WTC11 (cell line): ENCODE measurements around the gene RFPL4AL1. TPM values are rescaled to one million over a fixed set of nuclear protein-coding genes. Genes with fewer than 3 reads are reported as not detected.

Experiments used
- ATAC-seq: fragments of 200-7000 bp; cut with Tn5 transposase; 2 replicates; pipeline ENCODE4 v1.10.0; 2021; ENCODE audit warnings: mild to moderate bottlenecking, moderate library complexity
- CTCF ChIA-PET: fragments of 300-600 bp; sonication (Branson Sonifier 250); formaldehyde crosslinking; loops from one replicate; lab custom pipeline; 2021; ENCODE audit warnings: antibody characterized with exemption; lab: Charles Lee
- POLR2A ChIA-PET: fragments of 350-600 bp; sonication (Branson Sonifier 250); formaldehyde crosslinking; loops from one replicate; lab custom pipeline; 2021; ENCODE audit warnings: antibody characterized with exemption; lab: Charles Lee
- DNase-seq: peaks from one replicate; pipeline ENCODE4 v3.0.0; 2021; ENCODE audit warnings: low spot score
- H3K27ac Mint-ChIP-seq: 2 replicates; pipeline ENCODE4 v1.8.0; 2021; ENCODE audit warnings: mixed read lengths
- H3K27me3 Mint-ChIP-seq: 2 replicates; pipeline ENCODE4 v1.8.0; 2021; ENCODE audit warnings: low read depth, mild to moderate bottlenecking, moderate library complexity, mixed read lengths
- H3K36me3 Mint-ChIP-seq: 2 replicates; pipeline ENCODE4 v1.8.0; 2021; ENCODE audit warnings: mixed read lengths
- H3K4me1 Mint-ChIP-seq: 2 replicates; pipeline ENCODE4 v1.8.0; 2022; ENCODE audit warnings: mixed read lengths
- H3K4me3 Mint-ChIP-seq: 2 replicates; pipeline ENCODE4 v1.8.0; 2021; ENCODE audit warnings: mild to moderate bottlenecking, moderate library complexity, mixed read lengths
- H3K9me3 Mint-ChIP-seq: 2 replicates; pipeline ENCODE4 v1.8.0; 2021; ENCODE audit warnings: mixed read lengths
- GRHL2 ChIP-seq: fragments of 250-450 bp; sonication (Bioruptor Pico); IDR thresholded peaks from 2 replicates; pipeline ENCODE4 v1.8.0; 2022; ENCODE audit warnings: mild to moderate bottlenecking, moderate library complexity; ENCODE audit not compliant: insufficient replicate concordance, severe bottlenecking
- HMGA2 ChIP-seq: fragments of 250-450 bp; sonication (Bioruptor Pico); IDR thresholded peaks from 2 replicates; pipeline ENCODE4 v1.4.0; 2021; ENCODE audit warnings: mild to moderate bottlenecking, moderate library complexity
- JAZF1 ChIP-seq: fragments of 250-450 bp; sonication (Bioruptor Pico); IDR thresholded peaks from 2 replicates; pipeline ENCODE4 v1.9.0; 2021; ENCODE audit warnings: moderate library complexity, mild to moderate bottlenecking, inconsistent platforms
- SP1 ChIP-seq: sonication (generic); formaldehyde crosslinking; conservative IDR thresholded peaks from 2 replicates; pipeline ENCODE4 v1.8.1; 2022; ENCODE audit warnings: missing genetic modification reagents
- TCF7 ChIP-seq: sonication (generic); formaldehyde crosslinking; IDR thresholded peaks from 2 replicates; pipeline ENCODE4 v1.8.0; 2022; ENCODE audit warnings: mild to moderate bottlenecking, low read depth, missing genetic modification reagents, moderate library complexity
- TEAD4 ChIP-seq: sonication (generic); formaldehyde crosslinking; IDR thresholded peaks from 2 replicates; pipeline ENCODE4 v1.8.0; 2022; ENCODE audit warnings: mild to moderate bottlenecking, missing genetic modification reagents
- ZBTB21 ChIP-seq: sonication (generic); formaldehyde crosslinking; IDR thresholded peaks from 2 replicates; pipeline ENCODE4 v1.8.1; 2023; ENCODE audit warnings: mild to moderate bottlenecking, missing genetic modification reagents, borderline replicate concordance
- ZNF121 ChIP-seq: sonication (generic); formaldehyde crosslinking; IDR thresholded peaks from 2 replicates; pipeline ENCODE4 v1.8.0; 2023; ENCODE audit warnings: missing genetic modification reagents
- ZNF232 ChIP-seq: sonication (generic); formaldehyde crosslinking; IDR thresholded peaks from 2 replicates; pipeline ENCODE4 v1.8.0; 2022; ENCODE audit warnings: mild to moderate bottlenecking, missing genetic modification reagents
- total RNA-seq: library from RNA; stranded (reverse); gene quantifications from 3 replicates; pipeline ENCODE4 v1.2.3, GENCODE V29; 2021
- TF ChIP-seq, protein P1 (sequence below): sonication (generic); formaldehyde crosslinking; IDR thresholded peaks from 2 replicates; pipeline ENCODE4 v1.8.1; 2023; ENCODE audit warnings: mild to moderate bottlenecking, missing genetic modification reagents, moderate library complexity
- TF ChIP-seq, protein P2 (sequence below): sonication (generic); formaldehyde crosslinking; IDR thresholded peaks from 2 replicates; pipeline ENCODE4 v1.8.1; 2022; ENCODE audit warnings: low read depth, mild to moderate bottlenecking, moderate library complexity, missing genetic modification reagents, borderline replicate concordance
- TF ChIP-seq, protein P3 (sequence below): sonication (generic); formaldehyde crosslinking; IDR thresholded peaks from 2 replicates; pipeline ENCODE4 v1.8.1; 2022; ENCODE audit warnings: mild to moderate bottlenecking, moderate library complexity, missing genetic modification reagents
- TF ChIP-seq, protein P4 (sequence below): sonication (generic); formaldehyde crosslinking; IDR thresholded peaks from 2 replicates; pipeline ENCODE4 v1.8.1; 2023; ENCODE audit warnings: mild to moderate bottlenecking, missing genetic modification reagents
- TF ChIP-seq, protein P5 (sequence below): sonication (generic); formaldehyde crosslinking; IDR thresholded peaks from 2 replicates; pipeline ENCODE4 v1.8.1; 2023; ENCODE audit warnings: mild to moderate bottlenecking, moderate library complexity, missing genetic modification reagents
- TF ChIP-seq, protein P6 (sequence below): sonication (generic); formaldehyde crosslinking; IDR thresholded peaks from 2 replicates; pipeline ENCODE4 v1.8.0; 2023; ENCODE audit warnings: mild to moderate bottlenecking, missing genetic modification reagents
- TF ChIP-seq, protein P7 (sequence below): sonication (generic); formaldehyde crosslinking; IDR thresholded peaks from 2 replicates; pipeline ENCODE4 v1.8.1; 2023; ENCODE audit warnings: mild to moderate bottlenecking, missing genetic modification reagents, borderline replicate concordance

The RFPL4AL1 gene
- total RNA-seq, 1 experiment from 2014 or later = not detected

DNA sequence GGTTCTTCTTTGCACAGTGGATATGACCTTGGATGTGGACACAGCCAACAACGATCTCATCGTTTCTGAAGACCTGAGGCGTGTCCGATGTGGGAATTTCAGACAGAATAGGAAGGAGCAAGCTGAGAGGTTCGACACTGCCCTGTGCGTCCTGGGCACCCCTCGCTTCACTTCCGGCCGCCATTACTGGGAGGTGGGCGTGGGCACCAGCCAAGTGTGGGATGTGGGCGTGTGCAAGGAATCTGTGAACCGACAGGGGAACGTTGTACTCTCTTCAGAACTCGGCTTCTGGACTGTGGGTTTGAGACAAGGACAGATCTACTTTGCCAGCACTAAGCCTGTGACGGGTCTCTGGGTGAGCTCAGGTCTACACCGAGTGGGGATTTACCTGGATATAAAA lies 9.4 kb downstream of the RFPL4AL1 start:
- peaks cover 36% of the 10 kb centered on the region for H3K27me3 Mint-ChIP-seq
- TF ChIP-seq JAZF1 (CRISPR knock-in tag) = no peak
- no peak for TF ChIP-seq ZNF232 (CRISPR knock-in tag)
- TF ChIP-seq, protein P1, sequence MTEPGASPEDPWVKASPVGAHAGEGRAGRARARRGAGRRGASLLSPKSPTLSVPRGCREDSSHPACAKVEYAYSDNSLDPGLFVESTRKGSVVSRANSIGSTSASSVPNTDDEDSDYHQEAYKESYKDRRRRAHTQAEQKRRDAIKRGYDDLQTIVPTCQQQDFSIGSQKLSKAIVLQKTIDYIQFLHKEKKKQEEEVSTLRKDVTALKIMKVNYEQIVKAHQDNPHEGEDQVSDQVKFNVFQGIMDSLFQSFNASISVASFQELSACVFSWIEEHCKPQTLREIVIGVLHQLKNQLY = no peak
- TF ChIP-seq TEAD4 (CRISPR knock-in tag) = no peak
- TF ChIP-seq, protein P2, sequence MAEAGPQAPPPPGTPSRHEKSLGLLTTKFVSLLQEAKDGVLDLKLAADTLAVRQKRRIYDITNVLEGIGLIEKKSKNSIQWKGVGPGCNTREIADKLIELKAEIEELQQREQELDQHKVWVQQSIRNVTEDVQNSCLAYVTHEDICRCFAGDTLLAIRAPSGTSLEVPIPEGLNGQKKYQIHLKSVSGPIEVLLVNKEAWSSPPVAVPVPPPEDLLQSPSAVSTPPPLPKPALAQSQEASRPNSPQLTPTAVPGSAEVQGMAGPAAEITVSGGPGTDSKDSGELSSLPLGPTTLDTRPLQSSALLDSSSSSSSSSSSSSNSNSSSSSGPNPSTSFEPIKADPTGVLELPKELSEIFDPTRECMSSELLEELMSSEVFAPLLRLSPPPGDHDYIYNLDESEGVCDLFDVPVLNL (CRISPR knock-in tag) = no peak
- TF ChIP-seq, protein P3, sequence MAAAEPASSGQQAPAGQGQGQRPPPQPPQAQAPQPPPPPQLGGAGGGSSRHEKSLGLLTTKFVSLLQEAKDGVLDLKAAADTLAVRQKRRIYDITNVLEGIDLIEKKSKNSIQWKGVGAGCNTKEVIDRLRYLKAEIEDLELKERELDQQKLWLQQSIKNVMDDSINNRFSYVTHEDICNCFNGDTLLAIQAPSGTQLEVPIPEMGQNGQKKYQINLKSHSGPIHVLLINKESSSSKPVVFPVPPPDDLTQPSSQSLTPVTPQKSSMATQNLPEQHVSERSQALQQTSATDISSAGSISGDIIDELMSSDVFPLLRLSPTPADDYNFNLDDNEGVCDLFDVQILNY (CRISPR knock-in tag) = no peak
- no peak for TF ChIP-seq ZBTB21 (CRISPR knock-in tag)
- TF ChIP-seq, protein P4, sequence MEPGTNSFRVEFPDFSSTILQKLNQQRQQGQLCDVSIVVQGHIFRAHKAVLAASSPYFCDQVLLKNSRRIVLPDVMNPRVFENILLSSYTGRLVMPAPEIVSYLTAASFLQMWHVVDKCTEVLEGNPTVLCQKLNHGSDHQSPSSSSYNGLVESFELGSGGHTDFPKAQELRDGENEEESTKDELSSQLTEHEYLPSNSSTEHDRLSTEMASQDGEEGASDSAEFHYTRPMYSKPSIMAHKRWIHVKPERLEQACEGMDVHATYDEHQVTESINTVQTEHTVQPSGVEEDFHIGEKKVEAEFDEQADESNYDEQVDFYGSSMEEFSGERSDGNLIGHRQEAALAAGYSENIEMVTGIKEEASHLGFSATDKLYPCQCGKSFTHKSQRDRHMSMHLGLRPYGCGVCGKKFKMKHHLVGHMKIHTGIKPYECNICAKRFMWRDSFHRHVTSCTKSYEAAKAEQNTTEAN (CRISPR knock-in tag) = no peak
- no peak for TF ChIP-seq ZNF121 (CRISPR knock-in tag)
- no peak for TF ChIP-seq TCF7 (CRISPR knock-in tag)
- TF ChIP-seq, protein P5, sequence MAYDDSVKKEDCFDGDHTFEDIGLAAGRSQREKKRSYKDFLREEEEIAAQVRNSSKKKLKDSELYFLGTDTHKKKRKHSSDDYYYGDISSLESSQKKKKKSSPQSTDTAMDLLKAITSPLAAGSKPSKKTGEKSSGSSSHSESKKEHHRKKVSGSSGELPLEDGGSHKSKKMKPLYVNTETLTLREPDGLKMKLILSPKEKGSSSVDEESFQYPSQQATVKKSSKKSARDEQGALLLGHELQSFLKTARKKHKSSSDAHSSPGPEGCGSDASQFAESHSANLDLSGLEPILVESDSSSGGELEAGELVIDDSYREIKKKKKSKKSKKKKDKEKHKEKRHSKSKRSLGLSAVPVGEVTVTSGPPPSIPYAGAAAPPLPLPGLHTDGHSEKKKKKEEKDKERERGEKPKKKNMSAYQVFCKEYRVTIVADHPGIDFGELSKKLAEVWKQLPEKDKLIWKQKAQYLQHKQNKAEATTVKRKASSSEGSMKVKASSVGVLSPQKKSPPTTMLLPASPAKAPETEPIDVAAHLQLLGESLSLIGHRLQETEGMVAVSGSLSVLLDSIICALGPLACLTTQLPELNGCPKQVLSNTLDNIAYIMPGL (CRISPR knock-in tag) = no peak
- TF ChIP-seq GRHL2 (CRISPR knock-in tag) = no peak
- TF ChIP-seq SP1 (CRISPR knock-in tag) = no peak
- TF ChIP-seq, protein P6, sequence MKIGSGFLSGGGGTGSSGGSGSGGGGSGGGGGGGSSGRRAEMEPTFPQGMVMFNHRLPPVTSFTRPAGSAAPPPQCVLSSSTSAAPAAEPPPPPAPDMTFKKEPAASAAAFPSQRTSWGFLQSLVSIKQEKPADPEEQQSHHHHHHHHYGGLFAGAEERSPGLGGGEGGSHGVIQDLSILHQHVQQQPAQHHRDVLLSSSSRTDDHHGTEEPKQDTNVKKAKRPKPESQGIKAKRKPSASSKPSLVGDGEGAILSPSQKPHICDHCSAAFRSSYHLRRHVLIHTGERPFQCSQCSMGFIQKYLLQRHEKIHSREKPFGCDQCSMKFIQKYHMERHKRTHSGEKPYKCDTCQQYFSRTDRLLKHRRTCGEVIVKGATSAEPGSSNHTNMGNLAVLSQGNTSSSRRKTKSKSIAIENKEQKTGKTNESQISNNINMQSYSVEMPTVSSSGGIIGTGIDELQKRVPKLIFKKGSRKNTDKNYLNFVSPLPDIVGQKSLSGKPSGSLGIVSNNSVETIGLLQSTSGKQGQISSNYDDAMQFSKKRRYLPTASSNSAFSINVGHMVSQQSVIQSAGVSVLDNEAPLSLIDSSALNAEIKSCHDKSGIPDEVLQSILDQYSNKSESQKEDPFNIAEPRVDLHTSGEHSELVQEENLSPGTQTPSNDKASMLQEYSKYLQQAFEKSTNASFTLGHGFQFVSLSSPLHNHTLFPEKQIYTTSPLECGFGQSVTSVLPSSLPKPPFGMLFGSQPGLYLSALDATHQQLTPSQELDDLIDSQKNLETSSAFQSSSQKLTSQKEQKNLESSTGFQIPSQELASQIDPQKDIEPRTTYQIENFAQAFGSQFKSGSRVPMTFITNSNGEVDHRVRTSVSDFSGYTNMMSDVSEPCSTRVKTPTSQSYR = no peak
- TF ChIP-seq, protein P7, sequence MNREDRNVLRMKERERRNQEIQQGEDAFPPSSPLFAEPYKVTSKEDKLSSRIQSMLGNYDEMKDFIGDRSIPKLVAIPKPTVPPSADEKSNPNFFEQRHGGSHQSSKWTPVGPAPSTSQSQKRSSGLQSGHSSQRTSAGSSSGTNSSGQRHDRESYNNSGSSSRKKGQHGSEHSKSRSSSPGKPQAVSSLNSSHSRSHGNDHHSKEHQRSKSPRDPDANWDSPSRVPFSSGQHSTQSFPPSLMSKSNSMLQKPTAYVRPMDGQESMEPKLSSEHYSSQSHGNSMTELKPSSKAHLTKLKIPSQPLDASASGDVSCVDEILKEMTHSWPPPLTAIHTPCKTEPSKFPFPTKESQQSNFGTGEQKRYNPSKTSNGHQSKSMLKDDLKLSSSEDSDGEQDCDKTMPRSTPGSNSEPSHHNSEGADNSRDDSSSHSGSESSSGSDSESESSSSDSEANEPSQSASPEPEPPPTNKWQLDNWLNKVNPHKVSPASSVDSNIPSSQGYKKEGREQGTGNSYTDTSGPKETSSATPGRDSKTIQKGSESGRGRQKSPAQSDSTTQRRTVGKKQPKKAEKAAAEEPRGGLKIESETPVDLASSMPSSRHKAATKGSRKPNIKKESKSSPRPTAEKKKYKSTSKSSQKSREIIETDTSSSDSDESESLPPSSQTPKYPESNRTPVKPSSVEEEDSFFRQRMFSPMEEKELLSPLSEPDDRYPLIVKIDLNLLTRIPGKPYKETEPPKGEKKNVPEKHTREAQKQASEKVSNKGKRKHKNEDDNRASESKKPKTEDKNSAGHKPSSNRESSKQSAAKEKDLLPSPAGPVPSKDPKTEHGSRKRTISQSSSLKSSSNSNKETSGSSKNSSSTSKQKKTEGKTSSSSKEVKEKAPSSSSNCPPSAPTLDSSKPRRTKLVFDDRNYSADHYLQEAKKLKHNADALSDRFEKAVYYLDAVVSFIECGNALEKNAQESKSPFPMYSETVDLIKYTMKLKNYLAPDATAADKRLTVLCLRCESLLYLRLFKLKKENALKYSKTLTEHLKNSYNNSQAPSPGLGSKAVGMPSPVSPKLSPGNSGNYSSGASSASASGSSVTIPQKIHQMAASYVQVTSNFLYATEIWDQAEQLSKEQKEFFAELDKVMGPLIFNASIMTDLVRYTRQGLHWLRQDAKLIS = no peak
- no peak for TF ChIP-seq HMGA2 (CRISPR knock-in tag)
- CTCF ChIA-PET = interaction anchor here (1.1 kb wide), 1 partner anchor 288 kb away, joined by 3 read pairs; no protein-coding TSS in a partner anchor
- H3K36me3 Mint-ChIP-seq = peaks cover 70% of the 10 kb centered on the region
- no peak for ATAC-seq
- peaks cover 79% of the 10 kb centered on the region for H3K9me3 Mint-ChIP-seq
- no peak for DNase-seq
- no peaks in the 10 kb centered on the region for H3K4me1 Mint-ChIP-seq
- H3K4me3 Mint-ChIP-seq = no peak overlapping the region
- POLR2A ChIA-PET = no interaction called here
- no peak overlapping the region for H3K27ac Mint-ChIP-seq
